Measurements from ENCODE around the gene CNTN4. TPM values are rescaled to one million over a fixed set of nuclear protein-coding genes. Genes with fewer than 3 reads are reported as not detected.

Gene CNTN4
- total RNA-seq, 1 donor from 2014 or later = 37.5 TPM

DNA sequence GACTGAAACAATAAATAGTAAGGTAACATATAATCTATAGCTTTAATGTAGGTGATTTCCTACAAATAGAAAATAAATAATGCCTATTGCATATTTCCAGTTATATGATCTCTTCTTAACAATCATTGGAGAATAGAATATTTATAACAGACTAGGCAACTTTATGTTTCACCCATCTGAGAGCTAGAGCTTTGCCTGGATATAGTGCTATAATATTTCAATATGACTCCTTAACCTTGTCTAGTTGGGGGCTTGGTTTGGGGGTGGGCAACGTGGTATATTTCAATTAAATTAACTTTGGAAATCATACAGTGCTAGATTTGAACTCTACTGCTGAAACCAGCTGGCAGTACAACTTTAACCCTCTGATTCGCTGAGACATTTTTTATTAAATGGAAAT lies 265.2 kb downstream of the CNTN4 start:
- intact Hi-C loops (cut with DNase I) = no loop called here
- Histone ChIP-seq H3K4me3 (no peak overlapping the region), H3K27me3 (no peaks in the 10 kb centered on the region), H3K36me3 (no peaks in the 10 kb centered on the region), H3K4me1 (no peaks in the 10 kb centered on the region), H3K9me3 (no peaks in the 10 kb centered on the region), H3K27ac (no peak overlapping the region)
- DNase-seq (ENCODE audit: low spot score in 2 of 2) = no peak
- TF ChIP-seq, protein P1, sequence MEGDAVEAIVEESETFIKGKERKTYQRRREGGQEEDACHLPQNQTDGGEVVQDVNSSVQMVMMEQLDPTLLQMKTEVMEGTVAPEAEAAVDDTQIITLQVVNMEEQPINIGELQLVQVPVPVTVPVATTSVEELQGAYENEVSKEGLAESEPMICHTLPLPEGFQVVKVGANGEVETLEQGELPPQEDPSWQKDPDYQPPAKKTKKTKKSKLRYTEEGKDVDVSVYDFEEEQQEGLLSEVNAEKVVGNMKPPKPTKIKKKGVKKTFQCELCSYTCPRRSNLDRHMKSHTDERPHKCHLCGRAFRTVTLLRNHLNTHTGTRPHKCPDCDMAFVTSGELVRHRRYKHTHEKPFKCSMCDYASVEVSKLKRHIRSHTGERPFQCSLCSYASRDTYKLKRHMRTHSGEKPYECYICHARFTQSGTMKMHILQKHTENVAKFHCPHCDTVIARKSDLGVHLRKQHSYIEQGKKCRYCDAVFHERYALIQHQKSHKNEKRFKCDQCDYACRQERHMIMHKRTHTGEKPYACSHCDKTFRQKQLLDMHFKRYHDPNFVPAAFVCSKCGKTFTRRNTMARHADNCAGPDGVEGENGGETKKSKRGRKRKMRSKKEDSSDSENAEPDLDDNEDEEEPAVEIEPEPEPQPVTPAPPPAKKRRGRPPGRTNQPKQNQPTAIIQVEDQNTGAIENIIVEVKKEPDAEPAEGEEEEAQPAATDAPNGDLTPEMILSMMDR (IDR thresholded peaks at IDR 0.05) = no peak

DNA sequence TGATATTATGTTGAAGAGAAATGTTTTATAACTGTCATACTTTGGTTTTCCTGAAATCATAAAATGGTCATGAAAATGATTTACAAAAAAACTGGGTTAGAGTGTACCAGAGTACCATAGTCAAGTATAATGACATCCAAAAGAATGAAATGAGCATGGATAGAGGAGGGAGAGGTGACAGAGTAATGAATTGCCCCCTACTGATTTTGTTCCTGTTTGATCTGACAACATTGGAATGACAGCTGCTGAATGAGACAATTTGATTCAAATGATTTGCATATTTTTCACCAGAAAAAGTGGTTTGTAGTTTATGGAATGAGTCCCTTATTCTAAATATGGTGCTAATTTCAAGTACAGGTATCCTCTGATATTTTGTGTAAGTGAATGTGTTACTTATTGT lies 271.7 kb downstream of the CNTN4 start:
- no peaks in the 10 kb centered on the region for H3K9me3 ChIP-seq
- no peak for DNase-seq (ENCODE audit: low spot score in 2 of 2)
- intact Hi-C loops (cut with DNase I) = no loop called here
- H3K4me1 ChIP-seq = no peaks in the 10 kb centered on the region
- H3K27ac ChIP-seq = no peak overlapping the region
- H3K36me3 ChIP-seq = no peaks in the 10 kb centered on the region
- TF ChIP-seq, protein P1 (IDR thresholded peaks at IDR 0.05) = no peak
- H3K4me3 ChIP-seq = no peak overlapping the region
- no peaks in the 10 kb centered on the region for H3K27me3 ChIP-seq

DNA sequence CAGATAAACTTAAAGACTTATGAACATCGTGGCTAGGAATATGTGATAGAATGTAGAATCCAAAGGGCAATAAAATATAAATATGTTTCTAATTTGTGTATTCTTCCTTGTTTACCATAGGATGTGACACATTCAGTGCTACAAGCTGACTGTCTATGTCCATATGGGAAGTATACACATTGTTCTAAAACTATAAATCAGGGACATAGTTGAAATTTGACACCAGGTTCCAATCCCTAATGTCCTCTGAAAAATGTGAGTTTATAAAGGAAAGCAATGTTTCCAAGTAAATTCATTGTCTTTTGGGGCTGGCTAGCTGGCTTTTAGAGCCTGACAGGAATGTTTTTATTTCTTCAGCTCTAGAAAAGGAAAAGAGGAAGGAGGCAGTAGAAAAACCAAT lies 273.6 kb downstream of the CNTN4 start:
- no peak for DNase-seq (ENCODE audit: low spot score in 2 of 2)
- Histone ChIP-seq H3K27ac (no peak overlapping the region), H3K4me3 (no peak overlapping the region), H3K27me3 (no peaks in the 10 kb centered on the region), H3K4me1 (no peaks in the 10 kb centered on the region), H3K9me3 (no peaks in the 10 kb centered on the region), H3K36me3 (no peaks in the 10 kb centered on the region)
- intact Hi-C loops (cut with DNase I) = no loop called here
- TF ChIP-seq, protein P1 (IDR thresholded peaks at IDR 0.05) = no peak

DNA sequence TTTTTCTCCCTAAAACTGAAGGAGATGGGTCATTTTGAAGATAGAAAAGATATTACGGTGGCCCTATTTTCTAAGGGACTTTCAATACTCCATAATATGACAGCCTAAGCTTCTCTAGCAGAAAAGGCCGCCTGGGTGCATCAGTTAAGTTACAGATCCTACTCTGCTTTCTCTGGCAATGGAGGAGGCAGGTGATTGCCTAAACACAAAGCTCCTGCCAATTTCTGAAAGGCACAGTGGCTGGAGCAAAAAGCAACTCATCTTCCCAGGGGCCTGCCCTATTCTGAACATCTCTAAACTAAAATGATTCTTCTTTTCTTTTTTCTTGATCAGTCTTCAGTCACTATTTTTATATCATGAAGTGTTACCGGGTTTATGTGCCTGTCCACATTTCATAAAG lies 276.7 kb downstream of the CNTN4 start:
- H3K27ac ChIP-seq = no peak overlapping the region

DNA sequence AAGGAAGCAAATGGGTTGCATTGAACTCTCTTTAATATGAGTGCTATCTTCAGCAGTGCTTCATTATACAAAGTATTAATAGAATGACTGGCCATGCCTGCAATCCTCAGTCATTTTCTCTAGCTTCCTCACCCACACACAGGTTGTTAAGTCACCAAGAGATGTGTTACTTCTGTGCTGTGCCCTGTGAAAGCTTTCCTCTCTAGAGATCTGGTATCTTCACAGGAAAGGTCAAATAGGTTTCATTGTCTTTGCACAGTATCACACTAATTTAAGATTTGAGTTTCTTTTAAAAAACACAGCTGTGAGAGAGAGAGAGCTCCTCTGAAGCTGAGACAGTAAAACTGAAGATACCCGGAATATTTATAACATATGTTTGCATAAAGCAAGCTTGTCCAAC lies 278.6 kb downstream of the CNTN4 start:
- Histone ChIP-seq H3K36me3 (no peaks in the 10 kb centered on the region), H3K4me3 (no peak overlapping the region), H3K27ac (no peak overlapping the region), H3K9me3 (no peaks in the 10 kb centered on the region), H3K27me3 (no peaks in the 10 kb centered on the region), H3K4me1 (no peaks in the 10 kb centered on the region)
- intact Hi-C loops (cut with DNase I) = no loop called here
- TF ChIP-seq, protein P1 (IDR thresholded peaks at IDR 0.05) = no peak
- DNase-seq (ENCODE audit: low spot score in 2 of 2) = no peak

More for the DNA sequence above, 276.7 kb downstream of the CNTN4 start:
- H3K4me3 ChIP-seq = no peak overlapping the region
- no peak for DNase-seq (ENCODE audit: low spot score in 2 of 2)
- intact Hi-C loops (cut with DNase I) = no loop called here
- no peaks in the 10 kb centered on the region for H3K9me3 ChIP-seq
- no peaks in the 10 kb centered on the region for H3K36me3 ChIP-seq
- TF ChIP-seq, protein P1 (IDR thresholded peaks at IDR 0.05) = no peak
- no peaks in the 10 kb centered on the region for H3K27me3 ChIP-seq
- H3K4me1 ChIP-seq = no peaks in the 10 kb centered on the region

DNA sequence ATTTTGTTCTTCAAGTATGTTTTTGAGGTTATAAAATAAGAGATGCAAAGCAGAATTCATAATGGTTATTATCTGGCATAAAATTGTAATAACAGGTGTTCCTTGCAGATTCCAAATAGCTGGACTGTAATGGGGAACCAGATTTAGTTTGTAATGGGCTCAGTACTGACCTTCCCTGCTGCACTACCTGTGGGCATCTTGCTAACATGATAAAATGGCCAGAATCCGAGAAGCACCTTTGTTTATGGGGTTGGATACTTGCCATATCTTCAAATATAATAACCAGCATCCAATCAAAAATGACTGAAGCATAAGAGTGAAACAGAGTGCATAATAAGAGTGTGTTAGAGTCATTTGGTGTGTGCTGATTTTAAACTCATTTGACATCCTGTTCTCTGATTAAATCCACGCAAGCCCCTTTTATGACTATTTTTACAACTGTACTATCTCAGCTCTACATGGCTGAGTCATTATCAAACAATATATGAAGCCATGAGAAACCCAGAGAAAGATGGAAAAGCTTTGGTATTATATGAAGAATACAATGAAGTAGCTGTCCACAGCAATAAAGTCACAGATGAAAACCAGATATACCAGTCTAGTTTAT lies 292.4 kb downstream of the CNTN4 start:
- no peaks in the 10 kb centered on the region for H3K27me3 ChIP-seq
- no peak for DNase-seq (ENCODE audit: low spot score in 2 of 2)
- TF ChIP-seq, protein P1 (IDR thresholded peaks at IDR 0.05) = no peak
- H3K4me1 ChIP-seq = no peaks in the 10 kb centered on the region
- no peaks in the 10 kb centered on the region for H3K36me3 ChIP-seq
- no peak overlapping the region for H3K4me3 ChIP-seq
- intact Hi-C loops (cut with DNase I) = no loop called here
- no peak overlapping the region for H3K27ac ChIP-seq
- H3K9me3 ChIP-seq = no peaks in the 10 kb centered on the region
